Breast epithelium (tissue), 4 donors: Measurements from ENCODE around the gene PDLIM5. TPM values are rescaled to one million over a fixed set of nuclear protein-coding genes. Genes with fewer than 3 reads are reported as not detected.

Experiments
- DNase-seq, 2 donors: peaks; one replicate each; pipeline ENCODE4 v3.0.0-alpha.2; 2019; ENCODE audit warnings: low spot score in 2 of 2
- H3K27ac ChIP-seq, 2 donors: fragments of 200-600 bp; sonication (generic) in 1 of 2; one replicate each; pipeline ENCODE4 v1.5.1; 2016 to 2019; ENCODE audit warnings: mild to moderate bottlenecking in 1 of 2
- H3K27me3 ChIP-seq, 2 donors: fragments of 200-600 bp; sonication (generic) in 1 of 2; one replicate each; pipeline versions ENCODE4 v1.5.1 to v1.6.0; 2017 to 2019; ENCODE audit warnings: control low read depth in 1 of 2, mild to moderate bottlenecking in 1 of 2
- H3K36me3 ChIP-seq: fragments of 200-600 bp; one replicate; pipeline ENCODE4 v1.5.1; 2019
- H3K4me1 ChIP-seq, 2 donors: fragments of 200-600 bp; sonication (generic); one replicate each; pipeline ENCODE4 v1.5.1; 2016 to 2019; ENCODE audit warnings: control low read depth in 1 of 2
- H3K4me3 ChIP-seq, 3 donors: fragments of 200-600 bp; sonication (generic); 1 replicate in 2 of 3; 2 replicates in 1 of 3; pipeline ENCODE4 v1.5.1; 2016 to 2019; ENCODE audit warnings: mild to moderate bottlenecking in 3 of 3, moderate library complexity in 2 of 3
- H3K9me3 ChIP-seq, 2 donors: fragments of 200-600 bp; sonication (generic) in 1 of 2; one replicate each; pipeline ENCODE4 v1.5.1; 2016 to 2019; ENCODE audit warnings: control low read depth in 1 of 2
- CTCF ChIP-seq, 3 donors: fragments of 450-650 bp; IDR thresholded peaks; one replicate each; pipeline ENCODE4 v1.5.1; 2016 to 2017; ENCODE audit warnings: antibody characterized with exemption in 3 of 3, mild to moderate bottlenecking in 3 of 3, moderate library complexity in 3 of 3
- POLR2A ChIP-seq: fragments of 450-650 bp; IDR thresholded peaks from one replicate; pipeline ENCODE4 v1.6.1; 2016; ENCODE audit warnings: antibody characterized with exemption, mild to moderate bottlenecking, moderate library complexity
- POLR2AphosphoS5 ChIP-seq, 3 donors: sonication (generic); formaldehyde crosslinking; IDR thresholded peaks; one replicate each; pipeline ENCODE4 v1.6.1; 2017; ENCODE audit warnings: antibody characterized with exemption in 3 of 3
- intact Hi-C: fragments of 100-400 bp; cut with DNase I; formaldehyde crosslinking; loops from one replicate; pipeline ENCODE4 v1.15.1; 2023; ENCODE audit warnings: low total_unique reads
- total RNA-seq, 3 donors: library from RNA; depleted of rRNA; stranded (reverse); fragments of >200 nt; gene quantifications; one replicate each; pipeline ENCODE4 v1.1.0, GENCODE V29; 2016

PDLIM5 gene
- total RNA-seq, 3 donors from 2014 or later: 120 to 263 (median 158) TPM

GRCh38 chr4:94673961-94674360 lies 222.2 kb downstream of the PDLIM5 start:
- TF ChIP-seq POLR2A (no peak), CTCF (IDR thresholded peaks at IDR 0.05) (no peak), POLR2AphosphoS5 (IDR thresholded peaks at IDR 0.05) (no peak)
- Histone ChIP-seq H3K4me3 (no peak overlapping the region), H3K27ac (no peak overlapping the region), H3K9me3 (no peaks in the 10 kb centered on the region), H3K27me3 (no peaks in the 10 kb centered on the region), H3K4me1 (no peaks in the 10 kb centered on the region), H3K36me3 (no peaks in the 10 kb centered on the region)
- intact Hi-C loops: no loop called here
- DNase-seq: no peak

- no peaks in the 10 kb centered on the region for H3K9me3 ChIP-seq
- H3K4me3 ChIP-seq: no peak overlapping the region
- no peaks in the 10 kb centered on the region for H3K27me3 ChIP-seq
- no peak for TF ChIP-seq POLR2A
- TF ChIP-seq CTCF (IDR thresholded peaks at IDR 0.05): no peak
- no peak for TF ChIP-seq POLR2AphosphoS5 (IDR thresholded peaks at IDR 0.05)
- no peaks in the 10 kb centered on the region for H3K36me3 ChIP-seq
- no peak for DNase-seq
- intact Hi-C loops: no loop called here
- H3K4me1 ChIP-seq: no peaks in the 10 kb centered on the region
- H3K27ac ChIP-seq: no peak overlapping the region
Observed at GRCh38 chr4:94676970-94677369, 225.2 kb downstream of the PDLIM5 start.

- H3K4me3 ChIP-seq: no peak overlapping the region
- no peaks in the 10 kb centered on the region for H3K4me1 ChIP-seq
- H3K9me3 ChIP-seq: no peaks in the 10 kb centered on the region
- no peaks in the 10 kb centered on the region for H3K27me3 ChIP-seq
- TF ChIP-seq POLR2AphosphoS5 (IDR thresholded peaks at IDR 0.05): no peak
- no peak for TF ChIP-seq CTCF (IDR thresholded peaks at IDR 0.05)
- TF ChIP-seq POLR2A: no peak
- no peaks in the 10 kb centered on the region for H3K36me3 ChIP-seq
- H3K27ac ChIP-seq: no peak overlapping the region
- no peak for DNase-seq
- intact Hi-C loops: loop anchor here (2.0 kb wide), 1 partner anchor 26 kb away; no protein-coding TSS in a partner anchor
Observed at GRCh38 chr4:94678896-94679295, 227.2 kb downstream of the PDLIM5 start.

- Histone ChIP-seq H3K36me3 (no peaks in the 10 kb centered on the region), H3K27ac (no peak overlapping the region), H3K27me3 (no peaks in the 10 kb centered on the region), H3K9me3 (no peaks in the 10 kb centered on the region), H3K4me1 (no peaks in the 10 kb centered on the region), H3K4me3 (no peak overlapping the region)
- DNase-seq: no peak
- intact Hi-C loops: no loop called here
- TF ChIP-seq POLR2AphosphoS5 (IDR thresholded peaks at IDR 0.05): no peak
- no peak for TF ChIP-seq POLR2A
- no peak for TF ChIP-seq CTCF (IDR thresholded peaks at IDR 0.05)
Observed at GRCh38 chr4:94680176-94680862, 228.6 kb downstream of the PDLIM5 start.

- H3K36me3 ChIP-seq: no peaks in the 10 kb centered on the region
- intact Hi-C loops: no loop called here
- no peaks in the 10 kb centered on the region for H3K9me3 ChIP-seq
- TF ChIP-seq POLR2AphosphoS5 (IDR thresholded peaks at IDR 0.05): no peak
- TF ChIP-seq POLR2A: no peak
- no peak for TF ChIP-seq CTCF (IDR thresholded peaks at IDR 0.05)
- no peak for DNase-seq
- H3K4me3 ChIP-seq: no peak overlapping the region
- no peak overlapping the region for H3K27ac ChIP-seq
- no peaks in the 10 kb centered on the region for H3K4me1 ChIP-seq
- H3K27me3 ChIP-seq: no peaks in the 10 kb centered on the region
Observed at GRCh38 chr4:94686086-94686485, 234.3 kb downstream of the PDLIM5 start.
